HG03354 (cell line): ENCODE measurements around the gene GAD2.
"Not testable (repeated sequence)": the region's sequence is repeated elsewhere in the genome, so short reads cannot be mapped to it uniquely, and the experiment has no call there.

ENCODE experiments used
- ATAC-seq: cut with Tn5 transposase; IDR thresholded peaks from one replicate; pipeline ENCODE4 v1.9.1; 2021; ENCODE audit warnings: mild to moderate bottlenecking; ENCODE audit not compliant: unreplicated experiment, poor library complexity, severe bottlenecking

GAD2 gene

GRCh38 chr10:26310361-26310760 lies 93.8 kb downstream of the GAD2 start:
- ATAC-seq = peak; percentile 81

GRCh38 chr10:26311383-26311940 lies 94.9 kb downstream of the GAD2 start:
- ATAC-seq = no peak

- ATAC-seq = no peak
Measured at GRCh38 chr10:26314265-26315013, 97.9 kb downstream of the GAD2 start.

GRCh38 chr10:26318672-26319071 lies 102.1 kb downstream of the GAD2 start:
- ATAC-seq = no peak

- no peak for ATAC-seq
Measured at GRCh38 chr10:26323219-26323618, 106.6 kb downstream of the GAD2 start.

GRCh38 chr10:26326851-26327250 lies 110.3 kb downstream of the GAD2 start:
- no peak for ATAC-seq

GRCh38 chr10:26327811-26328210 lies 111.2 kb downstream of the GAD2 start:
- no peak for ATAC-seq

GRCh38 chr10:26331371-26331770 lies 114.8 kb downstream of the GAD2 start:
- no peak for ATAC-seq

GRCh38 chr10:26334232-26334931 lies 117.8 kb downstream of the GAD2 start:
- no peak for ATAC-seq

GRCh38 chr10:26334932-26335573 lies 118.5 kb downstream of the GAD2 start:
- ATAC-seq = peak; percentile 90

GRCh38 chr10:26335574-26336093 lies 119.1 kb downstream of the GAD2 start:
- peak; percentile 66 for ATAC-seq

- no peak for ATAC-seq
Measured at GRCh38 chr10:26336979-26337378, 120.4 kb downstream of the GAD2 start.

GRCh38 chr10:26341701-26342100 lies 125.1 kb downstream of the GAD2 start:
- ATAC-seq = no peak

GRCh38 chr10:26348821-26349417 lies 132.3 kb downstream of the GAD2 start:
- ATAC-seq = not testable (repeated sequence)
